Measurements from ENCODE around the gene TPM1. TPM values are rescaled to one million over a fixed set of nuclear protein-coding genes. Genes with fewer than 3 reads are reported as not detected.

Gene TPM1
- total RNA-seq, 4 donors from 2014 or later = 116 to 307 (median 226) TPM

GRCh38 chr15:63028442-63029110 lies 14.0 kb upstream of the TPM1 start:
- intact Hi-C loops (cut with DNase I) = no loop called here
- 71 to 76% methylated on average over 5 of the region's 5 CpGs for WGBS, 2 donors
- H3K4me3 ChIP-seq (replicated peaks in 1 of 3) = no peak overlapping the region

GRCh38 chr15:63029676-63030075 lies 12.9 kb upstream of the TPM1 start:
- Histone ChIP-seq H3K27ac (no peak overlapping the region), H3K27me3 (no peaks in the 10 kb centered on the region), H3K36me3 (no peaks in the 10 kb centered on the region), H3K9me3 (no peaks in the 10 kb centered on the region), H3K4me1 (no peaks in the 10 kb centered on the region), H3K4me3 (replicated peaks in 1 of 3) (no peak overlapping the region)
- no peak for TF ChIP-seq POLR2A (IDR thresholded peaks at IDR 0.05)
- TF ChIP-seq CTCF (IDR thresholded peaks at IDR 0.05) = no peak
- intact Hi-C loops (cut with DNase I) = no loop called here
- no peak for DNase-seq
- 66 to 84% methylated on average over 5 of the region's 5 CpGs for WGBS, 2 donors

More at GRCh38 chr15:63028442-63029110, 14.0 kb upstream of the TPM1 start:
- TF ChIP-seq POLR2A (IDR thresholded peaks at IDR 0.05) (no peak), CTCF (IDR thresholded peaks at IDR 0.05) (no peak)
- Histone ChIP-seq H3K27ac (no peak overlapping the region), H3K9me3 (no peaks in the 10 kb centered on the region), H3K36me3 (no peaks in the 10 kb centered on the region), H3K27me3 (no peaks in the 10 kb centered on the region), H3K4me1 (no peaks in the 10 kb centered on the region)
- DNase-seq = no peak

- TF ChIP-seq POLR2A (IDR thresholded peaks at IDR 0.05) (no peak), CTCF (IDR thresholded peaks at IDR 0.05) (no peak)
- WGBS, 2 donors = 51 to 71% methylated on average over 6 of the region's 6 CpGs
- no peak overlapping the region for H3K4me3 ChIP-seq (replicated peaks in 1 of 3)
- H3K27me3 ChIP-seq = no peaks in the 10 kb centered on the region
- no peak overlapping the region for H3K27ac ChIP-seq
- H3K36me3 ChIP-seq = no peaks in the 10 kb centered on the region
- H3K4me1 ChIP-seq = no peaks in the 10 kb centered on the region
- intact Hi-C loops (cut with DNase I) = no loop called here
- H3K9me3 ChIP-seq = no peaks in the 10 kb centered on the region
- DNase-seq = no peak
These were observed 12.4 kb upstream of the TPM1 start for GRCh38 chr15:63030101-63030551.

- Histone ChIP-seq H3K27ac (no peak overlapping the region), H3K27me3 (no peaks in the 10 kb centered on the region), H3K4me1 (no peaks in the 10 kb centered on the region), H3K9me3 (no peaks in the 10 kb centered on the region), H3K36me3 (no peaks in the 10 kb centered on the region), H3K4me3 (replicated peaks in 1 of 3) (no peak overlapping the region)
- intact Hi-C loops (cut with DNase I) = no loop called here
- 88 to 96% methylated on average over 2 of the region's 2 CpGs for WGBS, 2 donors
- TF ChIP-seq CTCF (IDR thresholded peaks at IDR 0.05) (no peak), POLR2A (IDR thresholded peaks at IDR 0.05) (no peak)
- no peak for DNase-seq
These were observed 8.0 kb upstream of the TPM1 start for GRCh38 chr15:63034578-63034977.

- DNase-seq = no peak
- Histone ChIP-seq H3K36me3 (no peaks in the 10 kb centered on the region), H3K27me3 (no peaks in the 10 kb centered on the region), H3K27ac (no peak overlapping the region), H3K4me1 (no peaks in the 10 kb centered on the region), H3K4me3 (replicated peaks in 1 of 3) (no peak overlapping the region), H3K9me3 (no peaks in the 10 kb centered on the region)
- intact Hi-C loops (cut with DNase I) = no loop called here
- 75 to 80% methylated on average over 4 of the region's 4 CpGs for WGBS, 2 donors
- no peak for TF ChIP-seq POLR2A (IDR thresholded peaks at IDR 0.05)
- no peak for TF ChIP-seq CTCF (IDR thresholded peaks at IDR 0.05)
These were observed 7.3 kb upstream of the TPM1 start for GRCh38 chr15:63035253-63035652.
